Measurements from ENCODE around the gene GPR15. TPM values are rescaled to one million over a fixed set of nuclear protein-coding genes. Genes with fewer than 3 reads are reported as not detected.

Gene GPR15
- total RNA-seq, 2 donors from 2014 or later = 1.4 to 13.2 TPM

DNA sequence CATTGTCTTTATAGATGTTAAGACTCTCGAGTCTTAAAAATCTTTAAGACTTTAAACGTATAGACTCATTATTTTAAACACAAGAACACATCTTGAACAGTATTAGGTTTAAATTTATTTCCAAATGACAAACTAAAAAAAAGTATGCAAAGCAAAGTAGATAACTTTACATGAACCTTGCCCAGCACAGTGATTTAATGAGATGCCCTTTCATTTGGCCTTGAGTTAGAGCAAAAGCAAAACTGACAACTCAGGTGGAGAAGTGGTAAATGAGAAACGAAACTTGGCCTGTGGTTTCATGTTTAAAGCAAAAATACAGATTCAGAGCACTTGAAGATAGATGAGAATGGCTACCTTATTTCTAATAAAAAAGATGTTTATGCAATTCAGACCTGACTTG is 8.6 kb downstream of the GPR15 start:
- H3K9me3 Mint-ChIP-seq = no peaks in the 10 kb centered on the region
- no peaks in the 10 kb centered on the region for H3K27me3 Mint-ChIP-seq

DNA sequence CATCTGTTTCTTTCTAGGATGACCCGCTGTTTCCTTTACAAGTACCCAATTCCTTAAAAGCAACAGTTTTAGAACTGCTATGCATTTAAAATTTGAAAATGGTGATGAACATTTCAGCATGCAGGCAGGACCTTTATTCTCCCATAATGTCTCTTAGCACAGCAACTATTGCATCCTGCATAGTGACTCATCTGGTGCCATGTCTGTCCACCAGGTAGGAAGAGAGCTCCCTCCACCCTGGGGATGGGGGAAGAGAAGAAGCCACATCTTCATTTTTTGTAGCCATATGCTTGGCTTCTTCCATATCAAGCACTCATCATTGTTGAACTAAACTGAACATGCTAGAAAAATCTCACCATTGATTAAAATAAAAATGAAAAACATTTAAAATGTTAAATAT is 9.9 kb downstream of the GPR15 start:
- no peaks in the 10 kb centered on the region for H3K36me3 Mint-ChIP-seq
- H3K4me3 Mint-ChIP-seq = peak overlapping the region; percentile 71
- H3K9me3 Mint-ChIP-seq = no peaks in the 10 kb centered on the region
- no peaks in the 10 kb centered on the region for H3K27me3 Mint-ChIP-seq
- H3K4me1 Mint-ChIP-seq (ENCODE audit: low read depth in 2 of 2) = peaks cover 18 to 66% of the 10 kb centered on the region in 2 donors
- no peak for DNase-seq (ENCODE audit: low spot score)
- ATAC-seq = peak in 1 of 2 donors; percentile 39
- peak overlapping the region in 1 of 2 donors; percentile 55 for H3K27ac Mint-ChIP-seq

More for the DNA sequence above, 8.6 kb downstream of the GPR15 start:
- Mint-ChIP-seq H3K36me3 (no peaks in the 10 kb centered on the region), H3K27ac (peak overlapping the region in 1 of 2 donors; percentile 74), H3K4me3 (peak overlapping the region; percentile 79), H3K4me1 (ENCODE audit: low read depth in 2 of 2) (peaks cover 18 to 62% of the 10 kb centered on the region in 2 donors)
- DNase-seq (ENCODE audit: low spot score) (no peak), ATAC-seq (peak; percentile 63 to 78)

DNA sequence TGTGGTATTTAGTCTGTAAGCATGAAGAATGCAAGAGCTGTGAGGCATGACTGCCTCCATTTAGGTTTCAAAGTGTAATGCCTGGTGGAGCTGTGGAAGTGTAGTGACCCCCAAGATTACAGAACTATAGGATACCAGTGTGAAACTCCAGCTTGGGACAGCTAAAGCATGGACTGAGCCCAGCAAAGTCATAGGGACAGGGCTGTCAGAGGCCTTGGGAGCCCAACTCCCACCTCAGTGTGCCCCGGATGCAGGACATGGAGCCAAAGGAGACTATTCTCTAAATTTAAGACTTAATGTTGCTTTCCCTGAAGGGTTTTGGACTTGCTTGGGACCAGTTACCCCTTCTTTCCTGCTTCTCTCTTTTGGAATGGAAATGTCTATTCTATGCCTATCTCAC is 10.8 kb downstream of the GPR15 start:
- ATAC-seq (no peak), DNase-seq (ENCODE audit: low spot score) (no peak)
- Mint-ChIP-seq H3K36me3 (no peaks in the 10 kb centered on the region), H3K27ac (peak overlapping the region; percentile 42 to 55), H3K9me3 (no peaks in the 10 kb centered on the region), H3K4me1 (ENCODE audit: low read depth in 2 of 2) (peaks cover 18 to 59% of the 10 kb centered on the region in 2 donors), H3K27me3 (no peaks in the 10 kb centered on the region), H3K4me3 (peak overlapping the region; percentile 3)

DNA sequence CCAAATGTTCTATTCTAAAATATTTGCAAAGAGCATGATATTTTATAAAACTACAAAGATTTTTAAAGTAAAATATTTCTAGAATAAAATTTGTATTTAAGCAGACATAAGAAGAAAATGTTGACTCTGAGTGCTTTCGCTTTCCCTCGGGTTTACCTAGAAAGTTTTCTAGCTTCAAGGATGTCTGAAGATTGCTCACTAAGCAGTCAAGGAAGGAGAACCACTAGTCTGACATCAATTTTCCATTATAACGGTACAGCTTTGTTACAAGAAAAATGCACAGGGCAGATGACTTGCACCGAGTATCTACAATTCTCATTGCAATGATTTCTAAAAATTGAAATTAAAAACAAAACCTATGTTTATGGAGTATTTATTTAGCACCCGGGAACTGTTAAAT is 14.2 kb downstream of the GPR15 start:
- no peak for DNase-seq (ENCODE audit: low spot score)
- no peaks in the 10 kb centered on the region for H3K9me3 Mint-ChIP-seq
- H3K4me1 Mint-ChIP-seq (ENCODE audit: low read depth in 2 of 2) = peaks cover 24 to 57% of the 10 kb centered on the region in 2 donors
- peak overlapping the region; percentile 69 for H3K4me3 Mint-ChIP-seq
- H3K36me3 Mint-ChIP-seq = no peaks in the 10 kb centered on the region
- ATAC-seq = peak in 1 of 2 donors; percentile 59
- H3K27ac Mint-ChIP-seq = peak overlapping the region; percentile 77 to 81
- no peaks in the 10 kb centered on the region for H3K27me3 Mint-ChIP-seq

DNA sequence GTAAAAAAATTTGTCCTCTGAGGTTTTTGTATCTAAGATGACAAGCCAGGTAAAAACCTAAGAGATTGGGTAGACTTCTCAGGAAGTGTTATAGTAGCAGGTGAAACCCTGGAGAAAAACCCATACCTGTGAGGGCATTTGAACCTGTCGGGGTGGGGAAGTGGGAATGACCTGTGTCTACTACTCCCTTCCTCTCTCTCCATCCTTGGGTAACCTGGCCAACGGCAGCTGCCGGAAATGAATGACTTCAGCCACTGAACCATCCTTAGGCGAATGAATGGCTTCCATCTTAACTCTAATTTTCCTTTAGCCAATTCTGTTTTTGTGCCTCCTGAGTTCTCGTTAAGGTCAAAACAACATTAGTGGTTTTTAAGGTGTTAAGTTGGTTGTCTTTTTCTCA is 16.8 kb downstream of the GPR15 start:
- ATAC-seq (no peak), DNase-seq (ENCODE audit: low spot score) (no peak)
- no peaks in the 10 kb centered on the region for H3K9me3 Mint-ChIP-seq
- H3K27me3 Mint-ChIP-seq = no peaks in the 10 kb centered on the region
- peaks cover 40 to 60% of the 10 kb centered on the region in 2 donors for H3K4me1 Mint-ChIP-seq (ENCODE audit: low read depth in 2 of 2)
- H3K27ac Mint-ChIP-seq = peak overlapping the region; percentile 98 to 100
- peak overlapping the region; percentile 39 for H3K4me3 Mint-ChIP-seq
- H3K36me3 Mint-ChIP-seq = peaks cover 15% of the 10 kb centered on the region

DNA sequence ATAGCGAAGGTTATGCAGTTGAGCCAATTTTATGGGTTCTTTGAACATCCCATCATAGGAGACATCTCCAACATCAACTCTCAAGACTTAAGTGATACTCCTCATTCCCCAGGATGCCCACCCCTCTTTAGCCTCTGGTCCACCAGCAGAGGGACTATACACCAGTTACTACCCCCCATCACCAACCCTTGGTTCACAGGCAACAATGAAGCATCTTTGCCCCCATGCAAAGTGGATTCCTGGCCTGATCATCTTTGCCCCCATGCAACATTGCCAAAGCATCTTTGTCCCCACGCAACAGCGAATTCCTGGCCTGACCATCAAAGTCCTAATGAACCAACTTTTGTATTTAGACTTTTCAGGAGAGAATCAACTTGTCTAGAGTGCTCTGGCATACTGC is 19.1 kb downstream of the GPR15 start:
- Mint-ChIP-seq H3K27me3 (no peaks in the 10 kb centered on the region), H3K4me3 (peak overlapping the region; percentile 90), H3K9me3 (no peaks in the 10 kb centered on the region), H3K4me1 (ENCODE audit: low read depth in 2 of 2) (peaks cover 54 to 65% of the 10 kb centered on the region in 2 donors), H3K27ac (peak overlapping the region; percentile 98 to 100), H3K36me3 (peaks cover 15% of the 10 kb centered on the region)
- no peak for DNase-seq (ENCODE audit: low spot score)
- ATAC-seq = no peak

DNA sequence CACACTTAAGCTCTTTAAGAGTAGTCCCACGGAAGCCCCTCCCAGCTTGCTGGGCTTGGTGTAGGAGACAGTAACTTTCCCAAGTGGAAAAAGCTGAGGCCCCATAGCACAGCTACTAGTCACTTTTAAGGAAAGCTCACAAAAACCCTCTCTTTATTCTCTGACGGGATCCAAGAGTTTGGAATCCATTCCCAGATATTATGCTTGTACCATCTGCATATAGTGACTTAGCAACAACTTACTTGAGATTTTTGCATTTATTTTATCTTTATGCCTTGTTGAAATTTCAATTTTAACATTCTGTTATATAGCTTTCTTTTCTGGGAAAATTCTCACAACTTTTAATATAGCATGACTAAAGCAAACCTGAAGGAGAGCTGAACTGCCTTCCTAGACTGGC is 19.5 kb downstream of the GPR15 start:
- Mint-ChIP-seq H3K4me1 (ENCODE audit: low read depth in 2 of 2) (peaks cover 58 to 65% of the 10 kb centered on the region in 2 donors), H3K27me3 (no peaks in the 10 kb centered on the region), H3K4me3 (peak overlapping the region; percentile 90), H3K27ac (peak overlapping the region; percentile 98 to 100), H3K9me3 (no peaks in the 10 kb centered on the region), H3K36me3 (peaks cover 15% of the 10 kb centered on the region)
- ATAC-seq (no peak), DNase-seq (ENCODE audit: low spot score) (no peak)

DNA sequence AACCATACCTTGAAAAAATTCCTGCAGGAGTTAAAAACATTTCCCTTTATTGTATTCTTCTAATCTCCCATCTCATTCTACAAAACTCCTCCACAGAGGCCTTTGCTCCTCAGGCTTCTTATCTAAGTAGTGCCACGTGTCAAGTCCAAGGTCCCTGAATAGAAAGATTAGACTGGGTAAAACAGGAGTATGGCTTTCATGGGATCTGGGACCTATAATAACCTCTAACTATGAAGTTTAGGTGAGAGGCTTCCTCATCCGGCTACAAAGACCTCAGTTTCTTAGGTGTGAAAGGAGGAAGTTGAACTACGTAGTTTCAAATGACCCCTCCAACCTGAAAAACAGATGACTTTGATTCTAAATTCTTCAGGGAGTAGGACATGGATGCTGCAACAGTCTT is 20.0 kb downstream of the GPR15 start:
- peak overlapping the region; percentile 98 to 100 for H3K27ac Mint-ChIP-seq
- peak in 1 of 2 donors; percentile 2 for ATAC-seq
- peaks cover 63 to 67% of the 10 kb centered on the region in 2 donors for H3K4me1 Mint-ChIP-seq (ENCODE audit: low read depth in 2 of 2)
- H3K4me3 Mint-ChIP-seq = peak overlapping the region; percentile 90
- peaks cover 15% of the 10 kb centered on the region for H3K36me3 Mint-ChIP-seq
- H3K27me3 Mint-ChIP-seq = no peaks in the 10 kb centered on the region
- DNase-seq (ENCODE audit: low spot score) = no peak
- no peaks in the 10 kb centered on the region for H3K9me3 Mint-ChIP-seq

DNA sequence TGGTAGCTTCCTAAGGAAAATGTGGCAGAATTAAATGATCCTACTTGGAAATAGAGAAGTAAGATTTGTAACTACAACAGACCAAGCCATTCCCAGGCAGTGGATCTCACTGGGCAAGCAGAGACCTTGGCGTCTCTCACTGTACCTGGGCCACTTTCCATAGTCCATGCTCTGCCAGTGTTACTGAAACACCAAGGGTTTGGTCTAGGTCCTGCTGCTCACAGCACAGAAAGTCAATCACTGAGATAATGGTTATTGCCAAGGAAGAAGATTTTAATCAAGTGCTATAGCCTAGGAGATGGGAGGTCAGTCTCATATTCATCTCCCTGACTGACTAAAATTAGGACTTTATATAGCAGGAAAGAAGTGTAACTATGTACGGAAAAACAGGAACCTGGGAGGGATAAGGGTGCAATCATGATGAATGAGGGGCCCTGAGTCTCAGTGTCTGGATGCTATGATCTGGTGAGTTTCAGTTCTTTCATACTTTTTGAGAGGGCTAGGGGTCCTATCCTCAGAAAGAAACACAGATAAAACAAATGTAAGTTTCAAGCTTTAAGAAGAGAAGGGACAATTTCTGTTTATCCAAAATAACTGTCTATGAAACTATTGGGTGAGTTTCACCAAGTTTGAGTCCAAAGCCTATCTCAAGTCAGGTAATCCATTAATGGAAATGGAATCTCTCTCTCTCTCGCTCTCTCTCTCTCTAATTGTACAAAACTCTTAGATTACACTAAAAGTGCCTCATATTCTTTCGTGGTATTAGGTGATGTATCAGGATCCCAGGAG is 20.6 kb downstream of the GPR15 start:
- Mint-ChIP-seq H3K4me3 (peak overlapping the region; percentile 90), H3K27ac (peak overlapping the region; percentile 98 to 100), H3K27me3 (no peaks in the 10 kb centered on the region), H3K9me3 (no peaks in the 10 kb centered on the region), H3K36me3 (peaks cover 15% of the 10 kb centered on the region), H3K4me1 (ENCODE audit: low read depth in 2 of 2) (peaks cover 69 to 74% of the 10 kb centered on the region in 2 donors)
- ATAC-seq (no peak), DNase-seq (ENCODE audit: low spot score) (no peak)

DNA sequence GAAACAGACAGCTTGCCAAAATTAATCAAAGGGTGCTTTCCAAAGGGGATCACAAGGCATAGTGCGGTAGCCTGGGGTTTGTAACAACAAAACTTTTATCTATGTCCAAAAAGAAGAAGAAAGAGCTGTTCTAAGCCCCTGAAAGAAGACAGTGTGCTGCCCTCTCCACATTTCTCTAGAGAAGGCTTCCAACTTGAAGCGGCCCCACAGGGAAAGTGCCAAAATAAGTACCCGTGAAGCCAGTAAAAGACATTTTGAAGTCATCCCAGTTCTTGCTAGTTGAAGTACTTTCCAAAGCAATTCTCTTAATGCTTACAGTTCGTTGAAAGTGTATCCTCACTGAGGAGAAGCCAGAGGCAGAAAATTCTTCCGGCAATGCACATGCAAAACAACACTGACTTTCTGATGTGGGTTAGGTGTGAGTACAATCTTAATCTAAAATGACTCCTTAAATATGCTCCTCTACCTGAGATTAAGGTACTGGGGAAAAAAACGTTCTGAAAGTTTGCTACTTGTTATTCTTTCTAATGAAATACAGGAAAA is 21.3 kb downstream of the GPR15 start:
- H3K4me3 Mint-ChIP-seq = peak overlapping the region; percentile 90
- ATAC-seq = no peak
- DNase-seq (ENCODE audit: low spot score) = no peak
- H3K36me3 Mint-ChIP-seq = peaks cover 15% of the 10 kb centered on the region
- H3K27ac Mint-ChIP-seq = peak overlapping the region; percentile 98 to 100
- peaks cover 74 to 80% of the 10 kb centered on the region in 2 donors for H3K4me1 Mint-ChIP-seq (ENCODE audit: low read depth in 2 of 2)
- H3K9me3 Mint-ChIP-seq = no peaks in the 10 kb centered on the region
- no peaks in the 10 kb centered on the region for H3K27me3 Mint-ChIP-seq

DNA sequence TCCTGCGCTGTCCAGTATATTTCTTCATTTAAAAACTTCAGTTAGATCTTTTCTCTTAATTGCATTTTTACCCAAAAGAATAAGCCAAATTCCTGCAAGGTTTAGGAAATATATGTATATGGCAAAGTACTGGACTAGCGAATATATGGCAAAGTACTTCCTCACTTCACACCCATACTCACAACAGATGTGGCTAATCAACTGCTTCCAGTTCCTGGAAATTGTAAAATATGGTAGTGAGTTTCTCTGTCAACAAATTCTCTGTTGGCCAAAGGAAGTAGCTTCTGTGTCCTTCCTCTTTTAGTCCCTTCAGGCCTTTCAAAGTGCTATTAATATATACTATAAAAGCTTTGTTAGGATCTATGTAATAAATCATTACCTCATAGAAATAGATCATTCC is 22.0 kb downstream of the GPR15 start:
- DNase-seq (ENCODE audit: low spot score) (no peak), ATAC-seq (no peak)
- H3K27me3 Mint-ChIP-seq = no peaks in the 10 kb centered on the region
- H3K27ac Mint-ChIP-seq = peak overlapping the region; percentile 98 to 100
- H3K36me3 Mint-ChIP-seq = peaks cover 15% of the 10 kb centered on the region
- peaks cover 76 to 83% of the 10 kb centered on the region in 2 donors for H3K4me1 Mint-ChIP-seq (ENCODE audit: low read depth in 2 of 2)
- no peaks in the 10 kb centered on the region for H3K9me3 Mint-ChIP-seq
- peak overlapping the region; percentile 90 for H3K4me3 Mint-ChIP-seq

DNA sequence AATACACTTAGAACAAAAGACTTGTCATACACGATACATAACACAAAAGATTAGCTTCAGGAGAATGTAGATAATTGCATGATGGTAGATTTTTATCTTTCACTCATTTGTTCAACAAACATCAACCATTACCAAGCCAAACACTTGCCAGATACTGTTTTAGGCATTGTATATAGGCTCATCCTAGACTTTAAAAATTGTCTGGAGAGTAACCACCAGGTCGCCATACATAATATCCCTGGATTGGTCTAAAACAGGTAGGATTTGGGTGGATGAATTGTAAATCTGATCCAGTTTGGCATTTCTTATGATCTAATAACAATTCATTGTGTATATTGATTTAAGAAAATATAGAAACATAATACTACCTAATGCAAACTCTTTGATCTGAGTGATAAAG is 22.8 kb downstream of the GPR15 start:
- peaks cover 78 to 89% of the 10 kb centered on the region in 2 donors for H3K4me1 Mint-ChIP-seq (ENCODE audit: low read depth in 2 of 2)
- peaks cover 18% of the 10 kb centered on the region for H3K36me3 Mint-ChIP-seq
- peak overlapping the region; percentile 98 to 100 for H3K27ac Mint-ChIP-seq
- peak overlapping the region; percentile 90 for H3K4me3 Mint-ChIP-seq
- ATAC-seq = no peak
- H3K27me3 Mint-ChIP-seq = no peaks in the 10 kb centered on the region
- DNase-seq (ENCODE audit: low spot score) = no peak
- no peaks in the 10 kb centered on the region for H3K9me3 Mint-ChIP-seq

DNA sequence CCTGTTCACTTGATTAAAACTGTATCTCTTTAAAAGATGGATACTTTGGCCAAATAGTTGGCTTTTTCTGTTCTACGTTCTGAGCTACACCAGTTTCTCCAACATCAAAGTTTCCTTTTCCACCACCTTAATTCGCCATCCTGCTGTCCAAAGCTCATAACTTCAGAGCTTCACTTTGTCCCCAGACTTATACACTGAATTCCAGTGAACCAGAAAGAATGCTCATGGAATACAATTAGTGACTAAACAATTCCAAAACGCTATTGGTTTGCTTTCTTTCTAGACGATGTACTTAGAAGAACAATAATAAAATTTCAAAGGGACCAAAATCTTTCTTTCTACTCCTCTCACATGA is 23.2 kb downstream of the GPR15 start:
- ATAC-seq = no peak
- no peaks in the 10 kb centered on the region for H3K27me3 Mint-ChIP-seq

More for the DNA sequence above, 23.2 kb downstream of the GPR15 start:
- Mint-ChIP-seq H3K36me3 (peaks cover 21% of the 10 kb centered on the region), H3K9me3 (no peaks in the 10 kb centered on the region), H3K4me1 (ENCODE audit: low read depth in 2 of 2) (peaks cover 77 to 87% of the 10 kb centered on the region in 2 donors), H3K4me3 (peak overlapping the region; percentile 90), H3K27ac (peak overlapping the region; percentile 98 to 100)
- no peak for DNase-seq (ENCODE audit: low spot score)

All from natural killer cell treated with Interleukin-12 subunit alpha and Interleukin-12 subunit beta and Interleukin-15 and Interleukin-18, amount 100 ng/mL, for 72 hours (primary cell).